ENCODE results near the gene BAHCC1. TPM values are rescaled to one million over a fixed set of nuclear protein-coding genes. Genes with fewer than 3 reads are reported as not detected.

The BAHCC1 gene
- total and polyA plus RNA-seq, 2 donors (not counting 1 experiment from before 2014, with no cell fraction given) = 1.8 to 7.3 TPM

- Histone ChIP-seq H2AFZ (ENCODE audit: low read length) (no peak overlapping the region), H3K36me3 (ENCODE audit: control insufficient read depth, insufficient read depth, low read length) (no peaks in the 10 kb centered on the region), H3K4me3 (replicated peaks in 1 of 4; ENCODE audit: control extremely low read depth in 1 of 4, insufficient read depth in 1 of 4, low read depth in 3 of 4, low read length in 4 of 4) (no peak overlapping the region), H3K79me2 (ENCODE audit: control insufficient read depth, insufficient read depth, low read length) (no peaks in the 10 kb centered on the region), H4K20me1 (ENCODE audit: control insufficient read depth, extremely low read depth, insufficient read depth, low read length) (no peaks in the 10 kb centered on the region), H3K4me2 (ENCODE audit: extremely low read depth, insufficient read depth, low read length) (no peak overlapping the region), H3K27me3 (ENCODE audit: control insufficient read depth, insufficient read depth, low read length) (no peaks in the 10 kb centered on the region), H3K27ac (ENCODE audit: insufficient read depth, low read length) (no peak overlapping the region), H3K4me1 (ENCODE audit: control insufficient read depth, extremely low read depth, insufficient read depth, low read length) (no peaks in the 10 kb centered on the region), H3K9ac (ENCODE audit: insufficient read depth, low read length) (no peak overlapping the region), H3K9me3 (ENCODE audit: control insufficient read depth, insufficient read depth, low read depth, low read length) (no peaks in the 10 kb centered on the region)
- TF ChIP-seq CTCF (conservative IDR thresholded peaks at IDR 0.05 in 1 of 2, IDR thresholded peaks at IDR 0.05 in 1 of 2; ENCODE audit: low read depth in 1 of 2, low read length in 2 of 2) (no peak), EZH2 (IDR thresholded peaks at IDR 0.05; ENCODE audit: low read length, missing control alignments) (no peak)
- DNase-seq (ENCODE audit: low read depth in 2 of 2) = no peak
Measured at GRCh38 chr17:81454473-81454872, 59.2 kb downstream of the BAHCC1 start.

- Histone ChIP-seq H4K20me1 (ENCODE audit: control insufficient read depth, extremely low read depth, insufficient read depth, low read length) (no peaks in the 10 kb centered on the region), H3K9ac (ENCODE audit: insufficient read depth, low read length) (no peak overlapping the region), H3K4me3 (replicated peaks in 1 of 4; ENCODE audit: control extremely low read depth in 1 of 4, insufficient read depth in 1 of 4, low read depth in 3 of 4, low read length in 4 of 4) (no peak overlapping the region), H3K79me2 (ENCODE audit: control insufficient read depth, insufficient read depth, low read length) (no peaks in the 10 kb centered on the region), H3K27me3 (ENCODE audit: control insufficient read depth, insufficient read depth, low read length) (no peaks in the 10 kb centered on the region), H3K9me3 (ENCODE audit: control insufficient read depth, insufficient read depth, low read depth, low read length) (no peaks in the 10 kb centered on the region), H3K27ac (ENCODE audit: insufficient read depth, low read length) (no peak overlapping the region), H3K36me3 (ENCODE audit: control insufficient read depth, insufficient read depth, low read length) (no peaks in the 10 kb centered on the region), H2AFZ (ENCODE audit: low read length) (no peak overlapping the region), H3K4me2 (ENCODE audit: extremely low read depth, insufficient read depth, low read length) (no peak overlapping the region), H3K4me1 (ENCODE audit: control insufficient read depth, extremely low read depth, insufficient read depth, low read length) (no peaks in the 10 kb centered on the region)
- no peak for TF ChIP-seq EZH2 (IDR thresholded peaks at IDR 0.05; ENCODE audit: low read length, missing control alignments)
- no peak for DNase-seq (ENCODE audit: low read depth in 2 of 2)
Measured at GRCh38 chr17:81455387-81455786, 60.1 kb downstream of the BAHCC1 start.

- Histone ChIP-seq H4K20me1 (ENCODE audit: control insufficient read depth, extremely low read depth, insufficient read depth, low read length) (no peaks in the 10 kb centered on the region), H3K9me3 (ENCODE audit: control insufficient read depth, insufficient read depth, low read depth, low read length) (no peaks in the 10 kb centered on the region), H3K4me2 (ENCODE audit: extremely low read depth, insufficient read depth, low read length) (no peak overlapping the region), H3K27me3 (ENCODE audit: control insufficient read depth, insufficient read depth, low read length) (no peaks in the 10 kb centered on the region), H3K4me1 (ENCODE audit: control insufficient read depth, extremely low read depth, insufficient read depth, low read length) (no peaks in the 10 kb centered on the region), H3K27ac (ENCODE audit: insufficient read depth, low read length) (no peak overlapping the region), H3K36me3 (ENCODE audit: control insufficient read depth, insufficient read depth, low read length) (no peaks in the 10 kb centered on the region), H3K79me2 (ENCODE audit: control insufficient read depth, insufficient read depth, low read length) (no peaks in the 10 kb centered on the region), H2AFZ (ENCODE audit: low read length) (no peak overlapping the region), H3K4me3 (replicated peaks in 1 of 4; ENCODE audit: control extremely low read depth in 1 of 4, insufficient read depth in 1 of 4, low read depth in 3 of 4, low read length in 4 of 4) (no peak overlapping the region), H3K9ac (ENCODE audit: insufficient read depth, low read length) (no peak overlapping the region)
- TF ChIP-seq CTCF (conservative IDR thresholded peaks at IDR 0.05 in 1 of 2, IDR thresholded peaks at IDR 0.05 in 1 of 2; ENCODE audit: low read depth in 1 of 2, low read length in 2 of 2) (no peak), EZH2 (IDR thresholded peaks at IDR 0.05; ENCODE audit: low read length, missing control alignments) (no peak)
- no peak for DNase-seq (ENCODE audit: low read depth in 2 of 2)
Measured at GRCh38 chr17:81456091-81456490, 60.8 kb downstream of the BAHCC1 start.
